ENCODE results near the gene TRIM24.
"Not testable (repeated sequence)": the region's sequence is repeated elsewhere in the genome, so short reads cannot be mapped to it uniquely, and the experiment has no call there.

TRIM24 gene

GRCh38 chr7:138527746-138528223 is 67.7 kb downstream of the TRIM24 start:
- no peak for DNase-seq
- Mint-ChIP-seq H3K4me3 (no peak overlapping the region), H3K36me3 (ENCODE audit: low read depth) (peaks cover 100% of the 10 kb centered on the region), H3K27ac (no peak overlapping the region), H3K9me3 (peaks cover 84% of the 10 kb centered on the region), H3K27me3 (ENCODE audit: low read depth, poor library complexity) (no peaks in the 10 kb centered on the region), H3K4me1 (no peaks in the 10 kb centered on the region)
- TF ChIP-seq CTCF (IDR thresholded peaks at IDR 0.05), result no peak

GRCh38 chr7:138536833-138537232 is 76.8 kb downstream of the TRIM24 start:
- not testable (repeated sequence) for H3K27me3 Mint-ChIP-seq (ENCODE audit: low read depth, poor library complexity); H3K27ac Mint-ChIP-seq; H3K4me1 Mint-ChIP-seq; H3K4me3 Mint-ChIP-seq; DNase-seq
- Mint-ChIP-seq H3K9me3 (peaks cover 59% of the 10 kb centered on the region), H3K36me3 (ENCODE audit: low read depth) (peaks cover 100% of the 10 kb centered on the region)

GRCh38 chr7:138538518-138538917 is 78.5 kb downstream of the TRIM24 start:
- Mint-ChIP-seq H3K4me1 (no peaks in the 10 kb centered on the region), H3K27ac (no peak overlapping the region), H3K36me3 (ENCODE audit: low read depth) (peaks cover 94% of the 10 kb centered on the region), H3K27me3 (ENCODE audit: low read depth, poor library complexity) (no peaks in the 10 kb centered on the region), H3K9me3 (peaks cover 48% of the 10 kb centered on the region), H3K4me3 (no peak overlapping the region)
- no peak for DNase-seq
- TF ChIP-seq CTCF (IDR thresholded peaks at IDR 0.05), result no peak

GRCh38 chr7:138538997-138539644 is 79.1 kb downstream of the TRIM24 start:
- TF ChIP-seq CTCF (IDR thresholded peaks at IDR 0.05), result no peak
- H3K4me3 Mint-ChIP-seq, result no peak overlapping the region
- no peak overlapping the region for H3K27ac Mint-ChIP-seq
- H3K9me3 Mint-ChIP-seq, result peaks cover 42% of the 10 kb centered on the region
- H3K36me3 Mint-ChIP-seq (ENCODE audit: low read depth), result peaks cover 94% of the 10 kb centered on the region
- no peak for DNase-seq
- no peaks in the 10 kb centered on the region for H3K27me3 Mint-ChIP-seq (ENCODE audit: low read depth, poor library complexity)
- no peaks in the 10 kb centered on the region for H3K4me1 Mint-ChIP-seq

GRCh38 chr7:138542183-138542582 is 82.1 kb downstream of the TRIM24 start:
- Mint-ChIP-seq H3K4me3 (no peak overlapping the region), H3K9me3 (peaks cover 22% of the 10 kb centered on the region), H3K36me3 (ENCODE audit: low read depth) (peaks cover 94% of the 10 kb centered on the region), H3K27me3 (ENCODE audit: low read depth, poor library complexity) (no peaks in the 10 kb centered on the region), H3K4me1 (no peaks in the 10 kb centered on the region), H3K27ac (no peak overlapping the region)
- no peak for TF ChIP-seq CTCF (IDR thresholded peaks at IDR 0.05)
- no peak for DNase-seq

- Mint-ChIP-seq H3K27me3 (ENCODE audit: low read depth, poor library complexity) (no peaks in the 10 kb centered on the region), H3K4me3 (no peak overlapping the region), H3K27ac (no peak overlapping the region), H3K36me3 (ENCODE audit: low read depth) (peaks cover 91% of the 10 kb centered on the region), H3K4me1 (no peaks in the 10 kb centered on the region), H3K9me3 (peaks cover 22% of the 10 kb centered on the region)
- no peak for TF ChIP-seq CTCF (IDR thresholded peaks at IDR 0.05)
- no peak for DNase-seq
Measured at GRCh38 chr7:138543739-138544138, 83.7 kb downstream of the TRIM24 start.
